PC-9 (cell line): Measurements from ENCODE around the gene AFAP1. TPM values are rescaled to one million over a fixed set of nuclear protein-coding genes. Genes with fewer than 3 reads are reported as not detected.

Experiments used
- BruUV-seq: library from RNA; stranded (reverse); fragments of 400-500 nt; replicated peaks from 2 replicates; lab custom pipeline; 2021; lab: Mats Ljungman, UMichigan
- CTCF ChIA-PET: fragments of 300-600 bp; sonication (Branson Sonifier 250); formaldehyde crosslinking; loops from one replicate; lab custom pipeline; 2022; ENCODE audit warnings: antibody characterized with exemption; lab: Charles Lee
- POLR2A ChIA-PET: fragments of 300-600 bp; sonication (Branson Sonifier 250); formaldehyde crosslinking; loops from one replicate; lab custom pipeline; 2022; ENCODE audit warnings: antibody characterized with exemption; ENCODE audit not compliant: unreplicated experiment; lab: Charles Lee
- DNase-seq, 2 experiments: peaks; one replicate each; pipeline versions ENCODE4 v3.0.0 to v3.0.0-alpha.2; 2015 to 2022; ENCODE audit warnings: mixed read lengths in 1 of 2
- H2AFZ ChIP-seq: fragments of 200-600 bp; sonication (generic); 2 replicates; pipeline ENCODE4 v1.8.1; 2017; ENCODE audit warnings: antibody characterized with exemption
- H3F3A ChIP-seq: fragments of 200-600 bp; sonication (generic); 2 replicates; pipeline ENCODE4 v1.8.1; 2017; ENCODE audit warnings: antibody characterized with exemption, mild to moderate bottlenecking, low read depth; ENCODE audit not compliant: insufficient read depth
- H3K27ac ChIP-seq: fragments of 200-600 bp; sonication (generic); 2 replicates; pipeline ENCODE4 v1.6.1; 2016; ENCODE audit warnings: mixed run types
- H3K27me3 ChIP-seq: fragments of 200-600 bp; sonication (generic); 2 replicates; pipeline ENCODE4 v1.6.1; 2016; ENCODE audit warnings: low read depth, mixed run types; ENCODE audit not compliant: insufficient read depth
- H3K36me3 ChIP-seq: fragments of 200-600 bp; sonication (generic); 2 replicates; pipeline ENCODE4 v1.6.1; 2016; ENCODE audit warnings: low read depth, mixed run types
- H3K4me1 ChIP-seq: fragments of 200-600 bp; sonication (generic); replicated peaks from 2 replicates; pipeline ENCODE4 v1.6.1; 2016; ENCODE audit warnings: mixed run types; ENCODE audit not compliant: insufficient read depth
- H3K4me2 ChIP-seq: fragments of 200-600 bp; sonication (generic); 2 replicates; pipeline ENCODE4 v1.6.1; 2017; ENCODE audit warnings: mixed run types
- H3K4me3 ChIP-seq: fragments of 200-600 bp; sonication (generic); 2 replicates; pipeline ENCODE4 v1.6.1; 2016; ENCODE audit warnings: mixed run types
- H3K79me2 ChIP-seq: fragments of 200-600 bp; sonication (generic); 2 replicates; pipeline ENCODE4 v1.6.1; 2017; ENCODE audit warnings: low read depth, mixed run types
- H3K9me2 ChIP-seq: fragments of 200-600 bp; sonication (generic); 2 replicates; pipeline ENCODE4 v1.8.1; 2017; ENCODE audit warnings: mild to moderate bottlenecking; ENCODE audit not compliant: insufficient read depth
- H3K9me3 ChIP-seq: fragments of 200-600 bp; sonication (generic); 2 replicates; pipeline ENCODE4 v1.8.1; 2016; ENCODE audit warnings: low read depth; ENCODE audit not compliant: insufficient read depth
- H4K20me1 ChIP-seq: fragments of 200-600 bp; sonication (generic); 2 replicates; pipeline ENCODE4 v1.8.1; 2017; ENCODE audit not compliant: insufficient read depth
- CTCF ChIP-seq: fragments of 200-600 bp; sonication (generic); conservative IDR thresholded peaks from 2 replicates; pipeline ENCODE4 v1.6.1; 2017; ENCODE audit warnings: mixed run types, antibody characterized with exemption, mild to moderate bottlenecking, moderate library complexity
- EZH2 ChIP-seq: fragments of 200-600 bp; sonication (generic); IDR thresholded peaks from 2 replicates; pipeline ENCODE4 v1.8.0; 2017; ENCODE audit warnings: antibody characterized with exemption, low read depth
- intact Hi-C: fragments of 100-400 bp; cut with micrococcal nuclease; formaldehyde crosslinking; loops from one replicate; pipeline ENCODE4 v1.10.0; 2022; ENCODE audit not compliant: unreplicated experiment
- total RNA-seq: library from RNA; stranded (reverse); gene quantifications from 2 replicates; pipeline ENCODE4 v1.2.3, GENCODE V29; 2021

The AFAP1 gene
- total RNA-seq, 1 experiment from 2014 or later = 69.6 TPM

DNA sequence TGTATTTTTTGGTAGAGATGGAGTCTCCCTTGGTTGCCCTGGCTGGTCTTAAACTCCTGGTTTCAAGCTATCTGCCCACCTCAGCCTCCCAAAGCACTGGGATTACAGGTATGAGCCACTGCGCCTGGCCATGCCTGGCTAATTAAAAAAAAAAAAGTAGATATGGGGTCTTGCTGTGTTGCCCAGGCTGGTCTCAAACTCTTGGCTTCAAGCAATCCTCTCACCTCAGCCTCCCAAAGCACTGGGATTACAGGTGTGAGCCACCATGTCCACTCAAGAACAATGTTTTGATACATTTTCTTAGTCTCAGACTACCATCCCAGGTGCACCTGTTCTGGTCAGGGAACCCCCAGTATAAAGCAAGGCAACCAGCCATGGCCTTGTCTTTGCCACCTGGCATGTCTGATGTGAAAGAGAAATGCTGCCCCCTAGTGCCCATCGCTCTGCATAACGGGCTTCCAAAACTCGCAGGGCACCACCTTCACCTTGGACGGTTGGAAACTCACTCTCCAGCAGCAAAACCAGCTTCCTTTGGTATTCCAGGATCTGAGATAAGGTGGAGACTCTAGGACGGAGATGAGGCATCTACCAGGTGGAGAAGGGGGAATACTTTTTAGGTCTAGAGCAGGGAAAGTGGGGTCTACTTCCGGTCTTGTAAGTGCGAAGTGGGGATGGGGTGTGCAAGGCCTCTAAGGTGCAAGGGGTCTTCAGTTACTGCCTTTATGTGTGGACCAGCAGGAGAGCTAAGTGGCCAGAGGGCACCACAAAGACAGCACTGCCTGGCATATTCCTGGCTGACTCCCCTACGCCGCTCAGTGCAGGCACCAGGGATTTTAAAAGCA is 47.7 kb upstream of the AFAP1 start:
- ChIA-PET POLR2A (no interaction called here), CTCF (interaction anchor here (0.6 to 1.0 kb wide), 4 partner anchors 22 to 188 kb away, joined by 3 to 4 read pairs (median 4); no protein-coding TSS in a partner anchor)
- peak; percentile 58 to 77 for DNase-seq
- no peak overlapping the region for H3K4me2 ChIP-seq
- no peak overlapping the region for H3K4me3 ChIP-seq
- H3K27me3 ChIP-seq = no peaks in the 10 kb centered on the region
- no peaks in the 10 kb centered on the region for H3K9me3 ChIP-seq
- TF ChIP-seq CTCF (peak; percentile 90), EZH2 (no peak)
- intact Hi-C loops = loop anchor here (1.0 to 5.0 kb wide), 2 partner anchors 183 to 225 kb away; no protein-coding TSS in a partner anchor
- peaks cover 13% of the 10 kb centered on the region for H3K4me1 ChIP-seq
- H2AFZ ChIP-seq = no peak overlapping the region
- H3F3A ChIP-seq = peaks cover 12% of the 10 kb centered on the region; the same call in 1 of the 2 replicates
- no peaks in the 10 kb centered on the region for H3K79me2 ChIP-seq
- H3K9me2 ChIP-seq = no peaks in the 10 kb centered on the region
- H3K27ac ChIP-seq = peak overlapping the region; percentile 49
- no peaks in the 10 kb centered on the region for H3K36me3 ChIP-seq
- BruUV-seq = no TSS peak
- H4K20me1 ChIP-seq = no peaks in the 10 kb centered on the region

- H3K27ac ChIP-seq = no peak overlapping the region
Observed at GRCh38 chr4:7985891-7986441, 46.3 kb upstream of the AFAP1 start.

More at GRCh38 chr4:7985891-7986441, 46.3 kb upstream of the AFAP1 start:
- ChIA-PET CTCF (interaction anchor here (0.5 to 0.9 kb wide), 2 partner anchors 27 to 180 kb away, joined by 4 to 6 read pairs; no protein-coding TSS in a partner anchor), POLR2A (no interaction called here)
- no peak for TF ChIP-seq CTCF
- TF ChIP-seq EZH2 = no peak
- intact Hi-C loops = loop anchor here (5.0 kb wide), 1 partner anchor 224 kb away; no protein-coding TSS in a partner anchor
- no peaks in the 10 kb centered on the region for H3K9me2 ChIP-seq
- peaks cover 12% of the 10 kb centered on the region; the same call in 1 of the 2 replicates for H3F3A ChIP-seq
- H3K36me3 ChIP-seq = no peaks in the 10 kb centered on the region
- no peak overlapping the region for H2AFZ ChIP-seq
- no TSS peak for BruUV-seq
- no peak overlapping the region for H3K4me2 ChIP-seq
- H3K4me3 ChIP-seq = no peak overlapping the region
- H4K20me1 ChIP-seq = no peaks in the 10 kb centered on the region
- DNase-seq = no peak
- H3K9me3 ChIP-seq = no peaks in the 10 kb centered on the region
- no peaks in the 10 kb centered on the region for H3K27me3 ChIP-seq
- no peaks in the 10 kb centered on the region for H3K79me2 ChIP-seq
- H3K4me1 ChIP-seq = peaks cover 13% of the 10 kb centered on the region
